GM23248 (cell line): ENCODE results near the gene SEMA5B. TPM values are rescaled to one million over a fixed set of nuclear protein-coding genes. Genes with fewer than 3 reads are reported as not detected.

Experiments
- DNase-seq: peaks from one replicate; pipeline ENCODE4 v3.0.0-alpha.2; 2015
- H2AFZ ChIP-seq: fragments of 200-600 bp; sonication (generic); 2 replicates; pipeline ENCODE4 v1.6.1; 2016; ENCODE audit warnings: antibody characterized with exemption
- H3F3A ChIP-seq: fragments of 200-600 bp; sonication (generic); 2 replicates; pipeline ENCODE4 v1.6.1; 2016; ENCODE audit warnings: mild to moderate bottlenecking, antibody characterized with exemption, mixed run types; ENCODE audit not compliant: insufficient read depth
- H3K27ac ChIP-seq: fragments of 200-600 bp; sonication (generic); 2 replicates; pipeline ENCODE4 v1.5.1; 2016; ENCODE audit warnings: mild to moderate bottlenecking
- H3K27me3 ChIP-seq: fragments of 200-600 bp; sonication (generic); replicated peaks from 2 replicates; pipeline ENCODE4 v1.6.1; 2016; ENCODE audit warnings: mild to moderate bottlenecking; ENCODE audit not compliant: insufficient read depth
- H3K36me3 ChIP-seq: fragments of 200-600 bp; sonication (generic); 2 replicates; pipeline ENCODE4 v1.6.1; 2016; ENCODE audit warnings: low read depth, mild to moderate bottlenecking
- H3K4me1 ChIP-seq: fragments of 200-600 bp; sonication (generic); 2 replicates; pipeline ENCODE4 v1.6.1; 2016; ENCODE audit warnings: mild to moderate bottlenecking; ENCODE audit not compliant: insufficient read depth
- H3K4me2 ChIP-seq: fragments of 200-600 bp; sonication (generic); one replicate; pipeline ENCODE4 v1.6.1; 2016; ENCODE audit warnings: mild to moderate bottlenecking; ENCODE audit not compliant: unreplicated experiment
- H3K4me3 ChIP-seq: fragments of 200-600 bp; sonication (generic); 2 replicates; pipeline ENCODE4 v1.5.1; 2016; ENCODE audit warnings: mild to moderate bottlenecking
- H3K79me2 ChIP-seq: fragments of 200-600 bp; sonication (generic); 2 replicates; pipeline ENCODE4 v1.6.1; 2016; ENCODE audit warnings: mild to moderate bottlenecking; ENCODE audit not compliant: insufficient read depth
- H3K9ac ChIP-seq: fragments of 200-600 bp; sonication (generic); 2 replicates; pipeline ENCODE4 v1.6.1; 2016; ENCODE audit warnings: mild to moderate bottlenecking
- H3K9me2 ChIP-seq: fragments of 200-600 bp; sonication (generic); 2 replicates; pipeline ENCODE4 v1.6.1; 2016; ENCODE audit warnings: mixed run types, mild to moderate bottlenecking, moderate library complexity; ENCODE audit not compliant: insufficient read depth
- H3K9me3 ChIP-seq: fragments of 200-600 bp; sonication (generic); one replicate; pipeline ENCODE4 v1.6.1; 2017; ENCODE audit warnings: low read depth
- H4K20me1 ChIP-seq: fragments of 200-600 bp; sonication (generic); 2 replicates; pipeline ENCODE4 v1.6.0; 2016; ENCODE audit not compliant: insufficient read depth
- EZH2 ChIP-seq: fragments of 200-600 bp; sonication (generic); IDR thresholded peaks from 2 replicates; pipeline ENCODE4 v1.6.1; 2018; ENCODE audit warnings: antibody characterized with exemption, mild to moderate bottlenecking; ENCODE audit not compliant: insufficient read depth, poor library complexity, severe bottlenecking
- EZH2phosphoT487 ChIP-seq: fragments of 200-600 bp; sonication (generic); IDR thresholded peaks from 2 replicates; pipeline ENCODE4 v1.6.1; 2018; ENCODE audit warnings: antibody characterized with exemption, moderate library complexity, mild to moderate bottlenecking, low read depth; ENCODE audit not compliant: insufficient read depth
- WGBS, 2 experiments: methylation state at CpG; one replicate each; pipeline ENCODE4 v1.1.6; 2015 to 2017; ENCODE audit warnings: low lambda C conversion rate in 2 of 2, low coverage in 1 of 2; ENCODE audit errors: missing lambda C conversion rate in 2 of 2; 5-methylcytosine and 5-hydroxymethylcytosine counted together
- in situ Hi-C: fragments of 300-500 bp; cut with MboI; formaldehyde crosslinking; loops from 2 replicates; pipeline ENCODE4 v1.15.0; 2020
- polyA plus RNA-seq: library from polyadenylated mRNA; unstranded; fragments of >200 nt; fragmentation: Nextera tagmentation; extraction: Ambion mirVana; gene quantifications from 2 replicates; pipeline ENCODE4 v1.2.1, GENCODE V29; 2016
- total RNA-seq: library from RNA; depleted of rRNA; stranded (reverse); fragments of >200 nt; shearing (Covaris generic); gene quantifications from 2 replicates; pipeline ENCODE4 v1.2.3, GENCODE V29; 2014

SEMA5B gene
- total and polyA plus RNA-seq, 2 experiments from 2014 or later: not detected

DNA sequence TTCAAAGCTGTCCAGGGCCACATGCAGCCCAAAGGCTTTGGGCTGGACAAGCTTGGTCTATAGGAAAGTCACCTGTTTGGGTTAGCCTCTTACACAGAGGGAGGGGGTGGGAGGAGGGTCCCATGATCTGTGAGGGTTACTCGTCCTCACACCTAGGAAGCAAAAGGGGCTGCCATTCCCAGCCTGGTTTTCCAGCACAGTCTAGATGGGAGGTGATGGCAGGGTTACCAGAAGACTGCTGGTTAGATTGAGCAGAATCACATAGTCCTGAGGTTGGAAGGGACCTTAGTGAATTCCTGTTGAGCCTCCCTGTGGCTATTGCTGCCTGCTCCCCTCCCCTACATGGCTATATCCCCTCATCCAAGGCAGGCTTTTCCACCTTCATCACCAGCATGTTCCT lies 101.8 kb downstream of the SEMA5B start:
- H3K79me2 ChIP-seq: no peaks in the 10 kb centered on the region
- 15 to 33% methylated on average over 1 of the region's 1 CpG for WGBS, 2 experiments
- no peak for DNase-seq
- no peak overlapping the region for H3K27ac ChIP-seq
- H3F3A ChIP-seq: no peaks in the 10 kb centered on the region
- no peaks in the 10 kb centered on the region for H3K4me1 ChIP-seq
- no peaks in the 10 kb centered on the region for H4K20me1 ChIP-seq
- no peaks in the 10 kb centered on the region for H3K36me3 ChIP-seq
- no peak overlapping the region for H3K4me3 ChIP-seq
- H3K9me3 ChIP-seq: no peaks in the 10 kb centered on the region
- H3K9ac ChIP-seq: no peak overlapping the region
- no peak overlapping the region for H2AFZ ChIP-seq
- H3K9me2 ChIP-seq: no peaks in the 10 kb centered on the region
- no peak overlapping the region for H3K4me2 ChIP-seq
- H3K27me3 ChIP-seq: peaks cover 59% of the 10 kb centered on the region
- in situ Hi-C loops: no loop called here
- no peak for TF ChIP-seq EZH2
- no peak for TF ChIP-seq EZH2phosphoT487

GRCh38 chr3:122924056-122924455 lies 103.5 kb downstream of the SEMA5B start:
- TF ChIP-seq EZH2: no peak
- no peak for TF ChIP-seq EZH2phosphoT487
- Histone ChIP-seq H3K36me3 (no peaks in the 10 kb centered on the region), H3K4me3 (no peak overlapping the region), H3K27me3 (peaks cover 51% of the 10 kb centered on the region), H3F3A (no peaks in the 10 kb centered on the region), H3K4me1 (no peaks in the 10 kb centered on the region), H3K79me2 (no peaks in the 10 kb centered on the region), H3K4me2 (no peak overlapping the region), H2AFZ (no peak overlapping the region), H4K20me1 (no peaks in the 10 kb centered on the region), H3K9me3 (no peaks in the 10 kb centered on the region), H3K27ac (no peak overlapping the region), H3K9ac (no peak overlapping the region), H3K9me2 (no peaks in the 10 kb centered on the region)
- DNase-seq: no peak
- in situ Hi-C loops: no loop called here
- WGBS, 2 experiments: 26 to 34% methylated on average over 2 of the region's 2 CpGs

GRCh38 chr3:122923611-122924010 lies 104.0 kb downstream of the SEMA5B start:
- WGBS, 2 experiments: 54 to 62% methylated on average over 6 of the region's 6 CpGs
- Histone ChIP-seq H2AFZ (no peak overlapping the region), H3F3A (no peaks in the 10 kb centered on the region)

DNA sequence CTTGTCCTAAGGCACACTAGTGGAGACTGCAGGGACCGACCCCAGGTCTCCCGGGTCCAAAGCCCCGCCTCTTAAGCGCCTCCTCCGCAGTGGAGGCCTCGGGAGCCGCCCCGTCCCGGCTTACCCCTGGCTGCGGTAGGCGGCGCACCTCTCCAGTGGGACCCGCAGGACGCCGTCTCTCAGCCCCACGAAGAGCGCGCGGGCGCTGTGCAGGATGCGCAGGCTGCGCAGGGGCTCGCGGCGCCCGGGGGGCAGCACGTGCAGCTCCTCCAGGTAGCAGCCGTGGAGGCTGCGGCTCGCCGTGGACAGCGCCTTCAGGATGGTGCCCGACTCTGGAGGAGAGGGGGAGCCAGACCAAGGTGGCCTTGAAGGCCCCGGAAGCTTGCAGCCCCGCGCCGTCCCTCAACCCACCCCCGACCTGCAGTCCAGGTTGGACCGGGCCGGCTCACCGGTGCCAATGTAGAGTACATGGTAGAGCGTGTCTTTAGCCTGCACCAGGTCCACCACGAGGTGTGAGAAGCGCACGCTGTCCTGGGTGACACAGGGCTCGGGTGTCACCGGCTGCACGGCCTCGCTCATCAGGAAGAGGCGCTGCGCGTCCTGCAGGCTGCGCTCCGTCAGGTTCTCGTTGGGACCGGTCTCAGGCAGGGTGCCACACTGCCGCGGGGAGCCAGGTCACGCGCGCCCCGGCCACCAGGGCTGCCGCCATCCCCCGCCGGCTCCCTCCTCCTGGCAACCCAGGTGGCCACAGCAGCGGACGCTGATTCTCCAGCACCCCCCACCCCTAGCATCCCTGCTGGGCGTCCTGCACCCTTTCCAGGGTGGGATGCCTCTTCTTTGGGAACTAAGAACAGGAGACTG lies 105.5 kb downstream of the SEMA5B start:
- Histone ChIP-seq H4K20me1 (no peaks in the 10 kb centered on the region), H3K4me2 (no peak overlapping the region), H3K79me2 (no peaks in the 10 kb centered on the region), H3F3A (no peaks in the 10 kb centered on the region), H3K27ac (no peak overlapping the region), H3K36me3 (no peaks in the 10 kb centered on the region), H3K9ac (no peak overlapping the region), H2AFZ (no peak overlapping the region), H3K9me2 (no peaks in the 10 kb centered on the region), H3K4me1 (no peaks in the 10 kb centered on the region), H3K9me3 (no peaks in the 10 kb centered on the region), H3K4me3 (no peak overlapping the region), H3K27me3 (peaks cover 50% of the 10 kb centered on the region)
- in situ Hi-C loops: no loop called here
- peak; percentile 8 for DNase-seq
- no peak for TF ChIP-seq EZH2
- TF ChIP-seq EZH2phosphoT487: no peak
- WGBS, 2 experiments: 7% methylated on average over 53 to 68 of the region's 68 CpGs

More at GRCh38 chr3:122923611-122924010, 104.0 kb downstream of the SEMA5B start:
- Histone ChIP-seq H3K9me3 (no peaks in the 10 kb centered on the region), H4K20me1 (no peaks in the 10 kb centered on the region), H3K36me3 (no peaks in the 10 kb centered on the region), H3K27me3 (peaks cover 50% of the 10 kb centered on the region), H3K79me2 (no peaks in the 10 kb centered on the region), H3K4me1 (no peaks in the 10 kb centered on the region), H3K9ac (no peak overlapping the region), H3K27ac (no peak overlapping the region), H3K4me2 (no peak overlapping the region), H3K9me2 (no peaks in the 10 kb centered on the region), H3K4me3 (no peak overlapping the region)
- in situ Hi-C loops: no loop called here
- TF ChIP-seq EZH2phosphoT487: no peak
- TF ChIP-seq EZH2: no peak
- no peak for DNase-seq
